Liver (tissue), 9 donors: ENCODE measurements around the gene NFKB1. TPM values are rescaled to one million over a fixed set of nuclear protein-coding genes. Genes with fewer than 3 reads are reported as not detected.

Experiments used
- DNase-seq: peaks from one replicate; pipeline ENCODE4 v3.0.0-alpha.2; 2017; ENCODE audit warnings: low spot score
- H3K27ac ChIP-seq, 2 donors: one replicate each; pipeline ENCODE4 v1.7.0; 2013; ENCODE audit warnings: inconsistent platforms in 2 of 2, low read length in 2 of 2, control low read depth in 1 of 2, low read depth in 1 of 2, mild to moderate bottlenecking in 1 of 2
- H3K27me3 ChIP-seq, 4 donors: one replicate each; pipeline versions ENCODE4 v1.6.1 to v1.7.0; 2013; ENCODE audit warnings: low read length in 3 of 4, inconsistent platforms in 1 of 4, mild to moderate bottlenecking in 1 of 4, moderate library complexity in 1 of 4; ENCODE audit not compliant: control insufficient read depth in 4 of 4, insufficient read depth in 4 of 4
- H3K36me3 ChIP-seq, 4 donors: one replicate each; pipeline versions ENCODE4 v1.6.1 to v1.7.0; 2013; ENCODE audit warnings: low read length in 3 of 4, mild to moderate bottlenecking in 3 of 4, low read depth in 1 of 4, moderate library complexity in 1 of 4; ENCODE audit not compliant: control insufficient read depth in 4 of 4, insufficient read depth in 3 of 4
- H3K4me1 ChIP-seq, 4 donors: one replicate each; pipeline versions ENCODE4 v1.6.1 to v1.7.0; 2013; ENCODE audit warnings: low read length in 3 of 4, mild to moderate bottlenecking in 3 of 4, moderate library complexity in 1 of 4; ENCODE audit not compliant: control insufficient read depth in 4 of 4, insufficient read depth in 4 of 4
- H3K4me3 ChIP-seq, 3 donors: one replicate each; pipeline versions ENCODE4 v1.6.1 to v1.7.0; 2013; ENCODE audit warnings: low read length in 3 of 3, control low read depth in 1 of 3, low read depth in 1 of 3, mild to moderate bottlenecking in 1 of 3
- H3K9ac ChIP-seq, 2 donors: one replicate each; pipeline ENCODE4 v1.7.0; 2013; ENCODE audit warnings: low read length in 2 of 2, mild to moderate bottlenecking in 2 of 2, moderate library complexity in 2 of 2, control low read depth in 1 of 2, low read depth in 1 of 2
- H3K9me3 ChIP-seq, 4 donors: one replicate each; pipeline versions ENCODE4 v1.6.1 to v1.7.0; 2013; ENCODE audit warnings: low read length in 3 of 4; ENCODE audit not compliant: control insufficient read depth in 4 of 4
- EGR1 ChIP-seq, 2 donors: IDR thresholded peaks; 2 replicates each; pipeline ENCODE4 v1.6.1; 2016 to 2018; ENCODE audit warnings: antibody characterized with exemption in 2 of 2, low read depth in 2 of 2
- FOXA1 ChIP-seq: IDR thresholded peaks from 2 replicates; pipeline ENCODE4 v1.6.1; 2016; ENCODE audit warnings: antibody characterized with exemption
- FOXA2 ChIP-seq: IDR thresholded peaks from 2 replicates; pipeline ENCODE4 v1.6.1; 2016; ENCODE audit warnings: antibody characterized with exemption
- GABPA ChIP-seq, 2 donors: IDR thresholded peaks in 1 of 2; conservative IDR thresholded peaks in 1 of 2; 2 replicates each; pipeline ENCODE4 v1.6.1; 2016; ENCODE audit warnings: antibody characterized with exemption in 2 of 2, mild to moderate bottlenecking in 1 of 2, moderate library complexity in 1 of 2
- HNF4A ChIP-seq, 2 donors: conservative IDR thresholded peaks; 2 replicates each; pipeline ENCODE4 v1.6.1; 2016; ENCODE audit warnings: antibody characterized with exemption in 2 of 2, mild to moderate bottlenecking in 2 of 2
- HNF4G ChIP-seq: IDR thresholded peaks from 2 replicates; pipeline ENCODE4 v1.6.1; 2016; ENCODE audit warnings: antibody characterized with exemption
- JUND ChIP-seq, 2 donors: IDR thresholded peaks; 2 replicates each; pipeline ENCODE4 v1.6.1; 2016; ENCODE audit warnings: antibody characterized with exemption in 2 of 2
- NR2F2 ChIP-seq: IDR thresholded peaks from 2 replicates; pipeline ENCODE4 v1.6.1; 2016; ENCODE audit warnings: antibody characterized with exemption
- RAD21 ChIP-seq, 2 donors: IDR thresholded peaks; 2 replicates each; pipeline ENCODE4 v1.6.1; 2016; ENCODE audit warnings: antibody characterized with exemption in 2 of 2, mild to moderate bottlenecking in 2 of 2
- RXRA ChIP-seq, 2 donors: IDR thresholded peaks; 2 replicates each; pipeline ENCODE4 v1.6.1; 2017 to 2018; ENCODE audit warnings: antibody characterized with exemption in 2 of 2, mild to moderate bottlenecking in 1 of 2
- SP1 ChIP-seq: IDR thresholded peaks from 2 replicates; pipeline ENCODE4 v1.6.1; 2018; ENCODE audit warnings: antibody characterized with exemption, mild to moderate bottlenecking
- TAF1 ChIP-seq: conservative IDR thresholded peaks from 2 replicates; pipeline ENCODE4 v1.6.1; 2016; ENCODE audit warnings: antibody characterized with exemption, mild to moderate bottlenecking
- YY1 ChIP-seq: IDR thresholded peaks from 2 replicates; pipeline ENCODE4 v1.6.1; 2016; ENCODE audit warnings: antibody characterized with exemption, mild to moderate bottlenecking
- WGBS: extraction: QIAGEN DNeasy Blood & Tissue Kit; methylation state at CpG from one replicate; pipeline ENCODE4 v1.1.7; 2013; 5-methylcytosine and 5-hydroxymethylcytosine counted together
- polyA plus RNA-seq, 2 donors: library from polyadenylated mRNA; stranded (reverse) in 1 of 2; unstranded in 1 of 2; fragments of 200-250 nt in 1 of 2; fragments of >200 nt in 1 of 2; fragmentation: Nextera tagmentation in 1 of 2; extraction: Ambion mirVana in 1 of 2; gene quantifications; one replicate each; pipeline versions ENCODE4 v1.2.1 to v1.2.3, GENCODE V29; 2013 to 2015
- total RNA-seq, 2 donors: library from RNA; depleted of rRNA; stranded (reverse); fragments of >200 nt; gene quantifications; one replicate each; pipeline ENCODE4 v1.2.3, GENCODE V29; 2014
- TF ChIP-seq, protein P1 (sequence below): IDR thresholded peaks from 2 replicates; pipeline ENCODE4 v1.6.1; 2016; ENCODE audit warnings: antibody characterized with exemption
- TF ChIP-seq, protein P2 (sequence below): IDR thresholded peaks from 2 replicates; pipeline ENCODE4 v1.6.1; 2016; ENCODE audit warnings: antibody characterized with exemption, mild to moderate bottlenecking
- TF ChIP-seq, protein P3 (sequence below): IDR thresholded peaks from 2 replicates; pipeline ENCODE4 v1.6.1; 2016; ENCODE audit warnings: antibody characterized with exemption
- TF ChIP-seq, protein P4 (sequence below): IDR thresholded peaks from 2 replicates; pipeline ENCODE4 v1.6.1; 2016; ENCODE audit warnings: antibody characterized with exemption
- TF ChIP-seq, protein P5 (sequence below): fragments of 150-350 bp; IDR thresholded peaks from 2 replicates; pipeline ENCODE4 v1.5.1; 2017; ENCODE audit warnings: improper control_type of control experiment, low read depth, low read length; ENCODE audit not compliant: missing input control
- donor health status: healthy.
- donor health status: healthy.
- donor health status: healthy.
- donor health status: healthy.
- donor health status: healthy.

The NFKB1 gene
- total and polyA plus RNA-seq, 4 donors = 5.1 to 23.0 (median 13.4) TPM

DNA sequence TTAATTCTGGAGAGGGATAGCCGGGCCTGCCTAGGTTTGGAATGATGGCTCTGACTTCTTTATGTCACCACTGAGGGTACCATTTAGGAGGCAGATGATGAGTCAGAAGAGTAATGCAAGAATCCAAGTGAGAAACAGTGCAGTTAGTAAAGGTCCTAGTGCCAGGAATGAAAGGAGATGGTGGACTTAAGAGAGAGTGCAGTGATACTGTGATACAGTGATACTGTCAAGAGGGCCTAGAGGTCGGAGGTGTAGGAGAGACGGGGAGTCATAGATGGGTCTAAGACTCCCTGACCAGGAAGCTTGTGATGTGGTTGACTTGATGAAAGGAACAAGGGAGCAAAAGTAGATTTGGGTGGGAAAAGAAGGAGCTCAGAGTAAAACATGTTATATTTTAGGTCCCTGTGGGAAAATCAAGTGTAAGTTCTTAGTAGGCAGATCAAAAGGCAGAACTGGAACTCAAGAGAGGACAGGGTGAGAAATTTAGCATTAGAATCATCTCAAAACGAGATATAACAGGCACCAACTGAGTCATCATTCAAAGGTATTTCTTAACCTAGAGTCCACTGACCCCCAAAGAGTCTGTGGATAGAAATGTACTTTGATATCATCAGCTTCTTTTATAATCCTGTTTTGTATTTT, 85.0 kb downstream of the NFKB1 start:
- Histone ChIP-seq H3K4me1 (no peaks in the 10 kb centered on the region), H3K9ac (no peak overlapping the region), H3K27ac (no peak overlapping the region), H3K4me3 (no peak overlapping the region), H3K9me3 (no peaks in the 10 kb centered on the region), H3K27me3 (no peaks in the 10 kb centered on the region), H3K36me3 (peaks cover 1 to 61% (median 32%) of the 10 kb centered on the region in 4 donors)
- TF ChIP-seq, protein P1, sequence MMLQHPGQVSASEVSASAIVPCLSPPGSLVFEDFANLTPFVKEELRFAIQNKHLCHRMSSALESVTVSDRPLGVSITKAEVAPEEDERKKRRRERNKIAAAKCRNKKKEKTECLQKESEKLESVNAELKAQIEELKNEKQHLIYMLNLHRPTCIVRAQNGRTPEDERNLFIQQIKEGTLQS = no peak
- TF ChIP-seq EGR1 (IDR thresholded peaks at IDR 0.05; ENCODE audit: low read depth in 2 of 2) (no peak), HNF4A (conservative IDR thresholded peaks at IDR 0.05) (no peak), NR2F2 (no peak), RXRA (IDR thresholded peaks at IDR 0.05) (no peak), HNF4G (no peak), TAF1 (no peak), RAD21 (IDR thresholded peaks at IDR 0.05) (no peak), FOXA2 (no peak), GABPA (IDR thresholded peaks at IDR 0.05 in 1 of 2, conservative IDR thresholded peaks at IDR 0.05 in 1 of 2) (no peak), SP1 (no peak), JUND (IDR thresholded peaks at IDR 0.05) (no peak), FOXA1 (no peak), YY1 (no peak)
- TF ChIP-seq, protein P2, sequence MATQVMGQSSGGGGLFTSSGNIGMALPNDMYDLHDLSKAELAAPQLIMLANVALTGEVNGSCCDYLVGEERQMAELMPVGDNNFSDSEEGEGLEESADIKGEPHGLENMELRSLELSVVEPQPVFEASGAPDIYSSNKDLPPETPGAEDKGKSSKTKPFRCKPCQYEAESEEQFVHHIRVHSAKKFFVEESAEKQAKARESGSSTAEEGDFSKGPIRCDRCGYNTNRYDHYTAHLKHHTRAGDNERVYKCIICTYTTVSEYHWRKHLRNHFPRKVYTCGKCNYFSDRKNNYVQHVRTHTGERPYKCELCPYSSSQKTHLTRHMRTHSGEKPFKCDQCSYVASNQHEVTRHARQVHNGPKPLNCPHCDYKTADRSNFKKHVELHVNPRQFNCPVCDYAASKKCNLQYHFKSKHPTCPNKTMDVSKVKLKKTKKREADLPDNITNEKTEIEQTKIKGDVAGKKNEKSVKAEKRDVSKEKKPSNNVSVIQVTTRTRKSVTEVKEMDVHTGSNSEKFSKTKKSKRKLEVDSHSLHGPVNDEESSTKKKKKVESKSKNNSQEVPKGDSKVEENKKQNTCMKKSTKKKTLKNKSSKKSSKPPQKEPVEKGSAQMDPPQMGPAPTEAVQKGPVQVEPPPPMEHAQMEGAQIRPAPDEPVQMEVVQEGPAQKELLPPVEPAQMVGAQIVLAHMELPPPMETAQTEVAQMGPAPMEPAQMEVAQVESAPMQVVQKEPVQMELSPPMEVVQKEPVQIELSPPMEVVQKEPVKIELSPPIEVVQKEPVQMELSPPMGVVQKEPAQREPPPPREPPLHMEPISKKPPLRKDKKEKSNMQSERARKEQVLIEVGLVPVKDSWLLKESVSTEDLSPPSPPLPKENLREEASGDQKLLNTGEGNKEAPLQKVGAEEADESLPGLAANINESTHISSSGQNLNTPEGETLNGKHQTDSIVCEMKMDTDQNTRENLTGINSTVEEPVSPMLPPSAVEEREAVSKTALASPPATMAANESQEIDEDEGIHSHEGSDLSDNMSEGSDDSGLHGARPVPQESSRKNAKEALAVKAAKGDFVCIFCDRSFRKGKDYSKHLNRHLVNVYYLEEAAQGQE = no peak
- TF ChIP-seq, protein P3, sequence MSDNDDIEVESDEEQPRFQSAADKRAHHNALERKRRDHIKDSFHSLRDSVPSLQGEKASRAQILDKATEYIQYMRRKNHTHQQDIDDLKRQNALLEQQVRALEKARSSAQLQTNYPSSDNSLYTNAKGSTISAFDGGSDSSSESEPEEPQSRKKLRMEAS = no peak
- TF ChIP-seq, protein P4, sequence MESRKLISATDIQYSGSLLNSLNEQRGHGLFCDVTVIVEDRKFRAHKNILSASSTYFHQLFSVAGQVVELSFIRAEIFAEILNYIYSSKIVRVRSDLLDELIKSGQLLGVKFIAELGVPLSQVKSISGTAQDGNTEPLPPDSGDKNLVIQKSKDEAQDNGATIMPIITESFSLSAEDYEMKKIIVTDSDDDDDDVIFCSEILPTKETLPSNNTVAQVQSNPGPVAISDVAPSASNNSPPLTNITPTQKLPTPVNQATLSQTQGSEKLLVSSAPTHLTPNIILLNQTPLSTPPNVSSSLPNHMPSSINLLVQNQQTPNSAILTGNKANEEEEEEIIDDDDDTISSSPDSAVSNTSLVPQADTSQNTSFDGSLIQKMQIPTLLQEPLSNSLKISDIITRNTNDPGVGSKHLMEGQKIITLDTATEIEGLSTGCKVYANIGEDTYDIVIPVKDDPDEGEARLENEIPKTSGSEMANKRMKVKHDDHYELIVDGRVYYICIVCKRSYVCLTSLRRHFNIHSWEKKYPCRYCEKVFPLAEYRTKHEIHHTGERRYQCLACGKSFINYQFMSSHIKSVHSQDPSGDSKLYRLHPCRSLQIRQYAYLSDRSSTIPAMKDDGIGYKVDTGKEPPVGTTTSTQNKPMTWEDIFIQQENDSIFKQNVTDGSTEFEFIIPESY = no peak
- TF ChIP-seq, protein P5, sequence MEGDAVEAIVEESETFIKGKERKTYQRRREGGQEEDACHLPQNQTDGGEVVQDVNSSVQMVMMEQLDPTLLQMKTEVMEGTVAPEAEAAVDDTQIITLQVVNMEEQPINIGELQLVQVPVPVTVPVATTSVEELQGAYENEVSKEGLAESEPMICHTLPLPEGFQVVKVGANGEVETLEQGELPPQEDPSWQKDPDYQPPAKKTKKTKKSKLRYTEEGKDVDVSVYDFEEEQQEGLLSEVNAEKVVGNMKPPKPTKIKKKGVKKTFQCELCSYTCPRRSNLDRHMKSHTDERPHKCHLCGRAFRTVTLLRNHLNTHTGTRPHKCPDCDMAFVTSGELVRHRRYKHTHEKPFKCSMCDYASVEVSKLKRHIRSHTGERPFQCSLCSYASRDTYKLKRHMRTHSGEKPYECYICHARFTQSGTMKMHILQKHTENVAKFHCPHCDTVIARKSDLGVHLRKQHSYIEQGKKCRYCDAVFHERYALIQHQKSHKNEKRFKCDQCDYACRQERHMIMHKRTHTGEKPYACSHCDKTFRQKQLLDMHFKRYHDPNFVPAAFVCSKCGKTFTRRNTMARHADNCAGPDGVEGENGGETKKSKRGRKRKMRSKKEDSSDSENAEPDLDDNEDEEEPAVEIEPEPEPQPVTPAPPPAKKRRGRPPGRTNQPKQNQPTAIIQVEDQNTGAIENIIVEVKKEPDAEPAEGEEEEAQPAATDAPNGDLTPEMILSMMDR = no peak
- no peak for DNase-seq
- 97% methylated on average over 4 of the region's 4 CpGs for WGBS
